Astrocyte (in vitro differentiated cells and primary cell): ENCODE data around the gene NCOA7. TPM values are rescaled to one million over a fixed set of nuclear protein-coding genes. Genes with fewer than 3 reads are reported as not detected.

ENCODE experiments used
- DNase-seq: peaks from one replicate; pipeline ENCODE4 v3.0.0-alpha.2; 2010; ENCODE audit warnings: low read depth
- FAIRE-seq: peaks from 2 replicates; lab custom pipeline; 2011; peaks lifted over from hg19 to GRCh38; lab: Jason Lieb, UNC
- H2AFZ ChIP-seq: 2 replicates; pipeline ENCODE4 v1.6.0; 2012; ENCODE audit warnings: low read depth, low read length, inconsistent platforms
- H3K27ac ChIP-seq: 2 replicates; pipeline ENCODE4 v1.5.1; 2011; ENCODE audit warnings: low read depth, low read length, inconsistent platforms
- H3K27me3 ChIP-seq: 2 replicates; pipeline ENCODE4 v1.6.0; 2011; ENCODE audit warnings: low read length, inconsistent platforms; ENCODE audit not compliant: insufficient read depth
- H3K36me3 ChIP-seq: 2 replicates; pipeline ENCODE4 v1.5.1; 2011; ENCODE audit warnings: low read length, inconsistent platforms; ENCODE audit not compliant: insufficient read depth
- H3K4me1 ChIP-seq: 2 replicates; pipeline ENCODE4 v1.5.1; 2011; ENCODE audit warnings: low read length, inconsistent platforms; ENCODE audit not compliant: insufficient read depth
- H3K4me2 ChIP-seq: 2 replicates; pipeline ENCODE4 v1.6.0; 2012; ENCODE audit warnings: low read length, inconsistent platforms
- H3K4me3 ChIP-seq: 2 replicates; pipeline ENCODE4 v1.5.1; 2011; ENCODE audit warnings: low read depth, mild to moderate bottlenecking, low read length, inconsistent platforms; ENCODE audit not compliant: insufficient read depth
- H3K79me2 ChIP-seq: 2 replicates; pipeline ENCODE4 v1.6.0; 2012; ENCODE audit warnings: mild to moderate bottlenecking, low read length, inconsistent platforms; ENCODE audit not compliant: insufficient read depth
- H3K9ac ChIP-seq: 2 replicates; pipeline ENCODE4 v1.6.0; 2012; ENCODE audit warnings: mild to moderate bottlenecking, low read length, inconsistent platforms
- H3K9me3 ChIP-seq: 2 replicates; pipeline ENCODE4 v1.5.1; 2012; ENCODE audit warnings: low read depth, mild to moderate bottlenecking, low read length, inconsistent platforms; ENCODE audit not compliant: insufficient read depth
- H4K20me1 ChIP-seq: 2 replicates; pipeline ENCODE4 v1.6.0; 2012; ENCODE audit warnings: low read length, inconsistent platforms; ENCODE audit not compliant: insufficient read depth
- H3K27ac Mint-ChIP-seq: one replicate; pipeline ENCODE4 v1.8.0; 2021; ENCODE audit warnings: mild to moderate bottlenecking, mixed read lengths; ENCODE audit not compliant: unreplicated experiment
- H3K27me3 Mint-ChIP-seq: one replicate; pipeline ENCODE4 v1.8.0; 2021; ENCODE audit warnings: low read depth, mixed read lengths; ENCODE audit not compliant: unreplicated experiment
- H3K36me3 Mint-ChIP-seq: one replicate; pipeline ENCODE4 v1.8.0; 2021; ENCODE audit warnings: low read depth, mixed read lengths; ENCODE audit not compliant: unreplicated experiment
- H3K4me1 Mint-ChIP-seq: one replicate; pipeline ENCODE4 v1.8.0; 2021; ENCODE audit warnings: low read depth, mixed read lengths; ENCODE audit not compliant: unreplicated experiment
- H3K4me3 Mint-ChIP-seq: one replicate; pipeline ENCODE4 v1.8.0; 2021; ENCODE audit warnings: mild to moderate bottlenecking, moderate library complexity, mixed read lengths; ENCODE audit not compliant: unreplicated experiment
- H3K9me3 Mint-ChIP-seq: one replicate; pipeline ENCODE4 v1.8.0; 2021; ENCODE audit warnings: mild to moderate bottlenecking, mixed read lengths; ENCODE audit not compliant: unreplicated experiment
- CTCF ChIP-seq: IDR thresholded peaks from 2 replicates; pipeline ENCODE4 v1.5.1; 2011; ENCODE audit warnings: low read depth, mild to moderate bottlenecking, inconsistent platforms, low read length, moderate library complexity; ENCODE audit not compliant: insufficient read depth
- EZH2 ChIP-seq: IDR thresholded peaks from 2 replicates; pipeline ENCODE4 v1.6.1; 2012; ENCODE audit warnings: mild to moderate bottlenecking, low read length, inconsistent platforms; ENCODE audit not compliant: insufficient read depth
- total RNA-seq: library from RNA; stranded (reverse); gene quantifications from 2 replicates; pipeline ENCODE4 v1.2.1, GENCODE V29; 2021

The NCOA7 gene
- total RNA-seq, 1 donor from 2014 or later = 26.0 TPM

- TF ChIP-seq EZH2 (no peak), CTCF (no peak)
- H3K36me3 ChIP-seq = no peaks in the 10 kb centered on the region
- H3K27ac ChIP-seq = no peak overlapping the region
- no peaks in the 10 kb centered on the region for H4K20me1 ChIP-seq
- Mint-ChIP-seq H3K27ac (no peak overlapping the region), H3K4me1 (peaks cover 21% of the 10 kb centered on the region), H3K36me3 (no peaks in the 10 kb centered on the region), H3K27me3 (no peaks in the 10 kb centered on the region), H3K9me3 (no peaks in the 10 kb centered on the region), H3K4me3 (no peak overlapping the region)
- no peak for DNase-seq
- H3K4me3 ChIP-seq = no peak overlapping the region
- H3K9me3 ChIP-seq = no peaks in the 10 kb centered on the region
- H3K9ac ChIP-seq = no peak overlapping the region
- FAIRE-seq = no peak
- no peak overlapping the region for H2AFZ ChIP-seq
- no peaks in the 10 kb centered on the region for H3K27me3 ChIP-seq
- no peak overlapping the region for H3K4me2 ChIP-seq
- H3K4me1 ChIP-seq = peaks cover 17% of the 10 kb centered on the region
- peaks cover 47% of the 10 kb centered on the region for H3K79me2 ChIP-seq
Measured at GRCh38 chr6:125797120-125797885, 6.5 kb downstream of the NCOA7 start.

- Mint-ChIP-seq H3K27ac (no peak overlapping the region), H3K27me3 (no peaks in the 10 kb centered on the region), H3K36me3 (no peaks in the 10 kb centered on the region), H3K4me3 (no peak overlapping the region), H3K4me1 (peaks cover 22% of the 10 kb centered on the region), H3K9me3 (no peaks in the 10 kb centered on the region)
- Histone ChIP-seq H4K20me1 (no peaks in the 10 kb centered on the region), H2AFZ (no peak overlapping the region), H3K79me2 (peaks cover 46% of the 10 kb centered on the region), H3K9ac (no peak overlapping the region), H3K27me3 (no peaks in the 10 kb centered on the region), H3K4me3 (no peak overlapping the region), H3K4me1 (peaks cover 17% of the 10 kb centered on the region), H3K27ac (no peak overlapping the region), H3K4me2 (no peak overlapping the region), H3K36me3 (no peaks in the 10 kb centered on the region), H3K9me3 (no peaks in the 10 kb centered on the region)
- no peak for FAIRE-seq
- TF ChIP-seq EZH2 = no peak
- no peak for TF ChIP-seq CTCF
- DNase-seq = no peak
Measured at GRCh38 chr6:125797886-125798444, 7.2 kb downstream of the NCOA7 start.
